Measurements from ENCODE around the gene SRGAP3.

DNA sequence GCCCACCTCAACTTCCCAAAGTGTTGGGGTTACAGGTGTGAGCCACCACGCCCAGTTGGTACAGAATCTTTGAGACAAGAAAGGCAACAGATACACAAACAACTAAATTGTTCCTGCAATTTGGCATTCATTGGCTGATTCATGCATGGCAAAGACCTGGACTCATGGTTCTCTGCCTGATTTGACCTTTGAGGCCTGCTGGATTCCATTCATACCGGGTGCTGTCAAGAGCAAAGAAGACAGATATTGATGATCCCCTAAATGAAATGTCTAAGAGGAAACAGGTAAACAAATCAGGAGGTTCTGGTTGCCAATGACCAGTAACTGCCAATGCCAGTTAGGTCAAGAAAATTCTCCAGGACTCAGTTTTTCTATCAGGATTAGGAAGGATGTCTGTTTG is 242.2 kb downstream of the SRGAP3 start:
- TF ChIP-seq POLR2A (IDR thresholded peaks at IDR 0.05) (no peak), CTCF (IDR thresholded peaks at IDR 0.05) (no peak)

All from uterus (tissue), 2 donors.